ENCODE measurements around the gene CCNYL1.
"Not testable (repeated sequence)": the region's sequence is repeated elsewhere in the genome, so short reads cannot be mapped to it uniquely, and the experiment has no call there.

CCNYL1 gene

DNA sequence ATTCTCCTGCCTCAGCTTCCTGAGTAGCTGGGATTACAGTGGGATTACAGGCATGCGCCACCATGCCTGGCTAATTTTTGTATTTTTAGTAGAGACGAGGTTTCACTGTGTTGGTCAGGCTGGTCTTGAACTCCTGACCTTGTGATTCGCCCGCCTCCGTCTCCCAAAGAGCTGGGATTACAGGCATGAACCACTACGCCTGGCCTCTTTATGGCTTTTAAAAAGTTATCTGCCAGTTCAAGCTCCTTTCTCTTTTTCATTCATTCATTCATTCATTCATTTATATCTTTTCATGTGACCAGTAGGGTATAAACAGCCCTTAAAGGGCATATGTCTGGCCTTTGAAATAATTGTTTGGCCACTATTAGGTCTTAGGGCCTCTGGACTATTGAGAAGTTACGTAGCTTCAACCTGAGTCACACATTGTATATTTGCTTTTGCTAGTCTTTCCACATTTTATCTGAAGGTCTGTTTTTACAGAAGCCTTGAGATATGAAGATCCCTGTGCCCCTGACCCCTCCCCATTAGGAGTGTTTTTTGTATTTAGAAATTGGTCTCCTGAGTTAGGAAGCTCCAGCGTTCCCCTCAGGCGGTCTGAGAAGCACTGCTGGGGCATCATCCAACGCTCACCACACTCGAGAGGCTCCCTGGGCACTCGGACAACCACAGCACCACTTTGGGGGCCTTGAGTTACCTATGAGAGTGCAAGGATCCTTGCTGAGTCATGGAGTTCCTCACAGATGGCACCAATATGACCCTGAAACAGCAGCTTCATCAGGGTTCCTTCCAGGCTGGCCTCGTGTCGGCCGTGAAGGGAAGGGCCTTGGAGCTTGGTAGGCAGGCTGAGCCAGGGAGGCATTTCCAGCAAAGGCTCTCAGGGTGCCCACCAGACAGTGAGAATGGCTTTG is 36.5 kb downstream of the CCNYL1 start:
- TF ChIP-seq PAX5 (IDR thresholded peaks at IDR 0.05; ENCODE audit: insufficient read depth, low read length, severe bottlenecking): no peak
- TF ChIP-seq POU2F2 (IDR thresholded peaks at IDR 0.05; ENCODE audit: low read depth, low read length): no peak
- no peak for TF ChIP-seq POLR2A (IDR thresholded peaks at IDR 0.05; ENCODE audit: low read depth, low read length)
- no peak for TF ChIP-seq TAF1 (IDR thresholded peaks at IDR 0.05; ENCODE audit: low read depth, low read length)
- TF ChIP-seq SPI1 (IDR thresholded peaks at IDR 0.05; ENCODE audit: low read depth, low read length): no peak
- TF ChIP-seq POLR2AphosphoS5 (IDR thresholded peaks at IDR 0.05; ENCODE audit: low read depth, low read length): no peak
- no peak for DNase-seq (ENCODE audit: insufficient read length, low spot score)
- FAIRE-seq: no peak

DNA sequence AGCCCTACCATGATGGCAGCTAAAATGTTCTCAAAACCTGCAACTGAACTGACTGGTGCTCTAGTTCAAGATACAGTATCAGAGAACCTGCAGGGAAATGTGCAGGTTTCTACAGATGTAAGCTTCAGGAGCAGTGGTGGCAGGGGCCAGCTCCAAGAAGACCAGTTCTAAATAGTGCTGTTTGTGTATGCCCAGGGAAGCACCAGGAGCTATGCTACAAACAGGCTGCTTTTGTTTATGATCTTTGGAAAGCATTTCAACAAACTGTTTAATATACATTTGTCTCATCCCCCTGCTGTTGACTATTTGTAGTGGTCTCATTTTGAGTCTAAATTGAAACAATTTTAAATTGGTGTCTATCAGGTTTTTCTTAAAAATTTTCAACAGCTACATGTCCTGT is 37.6 kb downstream of the CCNYL1 start:
- TF ChIP-seq POLR2AphosphoS5 (IDR thresholded peaks at IDR 0.05; ENCODE audit: low read depth, low read length) (no peak), PAX5 (IDR thresholded peaks at IDR 0.05; ENCODE audit: insufficient read depth, low read length, severe bottlenecking) (no peak), POU2F2 (IDR thresholded peaks at IDR 0.05; ENCODE audit: low read depth, low read length) (no peak), SPI1 (IDR thresholded peaks at IDR 0.05; ENCODE audit: low read depth, low read length) (no peak), POLR2A (IDR thresholded peaks at IDR 0.05; ENCODE audit: low read depth, low read length) (no peak), TAF1 (IDR thresholded peaks at IDR 0.05; ENCODE audit: low read depth, low read length) (no peak)
- no peak for DNase-seq (ENCODE audit: insufficient read length, low spot score)
- FAIRE-seq: no peak

DNA sequence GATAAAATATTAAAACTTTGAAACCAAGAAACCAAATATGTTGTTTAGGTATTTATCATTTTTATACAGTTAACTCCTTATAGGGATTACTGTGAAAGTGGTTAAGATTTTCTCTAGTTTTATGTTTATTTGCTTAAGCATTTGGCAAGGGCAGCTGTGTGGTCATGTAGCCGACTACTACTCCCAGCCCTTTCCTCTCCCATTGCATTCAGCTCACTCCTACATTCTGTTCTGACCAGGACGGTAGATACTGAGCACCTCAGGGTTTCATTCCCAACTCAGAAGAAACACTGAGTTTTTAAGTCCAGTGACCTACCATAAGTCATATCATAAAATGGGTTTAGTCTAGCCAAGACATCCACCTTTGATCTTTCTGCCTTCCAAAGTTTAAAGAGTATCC is 38.4 kb downstream of the CCNYL1 start:
- TF ChIP-seq POU2F2 (IDR thresholded peaks at IDR 0.05; ENCODE audit: low read depth, low read length): no peak
- no peak for TF ChIP-seq PAX5 (IDR thresholded peaks at IDR 0.05; ENCODE audit: insufficient read depth, low read length, severe bottlenecking)
- no peak for TF ChIP-seq TAF1 (IDR thresholded peaks at IDR 0.05; ENCODE audit: low read depth, low read length)
- TF ChIP-seq POLR2A (IDR thresholded peaks at IDR 0.05; ENCODE audit: low read depth, low read length): no peak
- no peak for TF ChIP-seq SPI1 (IDR thresholded peaks at IDR 0.05; ENCODE audit: low read depth, low read length)
- no peak for TF ChIP-seq POLR2AphosphoS5 (IDR thresholded peaks at IDR 0.05; ENCODE audit: low read depth, low read length)
- FAIRE-seq (no peak), DNase-seq (ENCODE audit: insufficient read length, low spot score) (no peak)

DNA sequence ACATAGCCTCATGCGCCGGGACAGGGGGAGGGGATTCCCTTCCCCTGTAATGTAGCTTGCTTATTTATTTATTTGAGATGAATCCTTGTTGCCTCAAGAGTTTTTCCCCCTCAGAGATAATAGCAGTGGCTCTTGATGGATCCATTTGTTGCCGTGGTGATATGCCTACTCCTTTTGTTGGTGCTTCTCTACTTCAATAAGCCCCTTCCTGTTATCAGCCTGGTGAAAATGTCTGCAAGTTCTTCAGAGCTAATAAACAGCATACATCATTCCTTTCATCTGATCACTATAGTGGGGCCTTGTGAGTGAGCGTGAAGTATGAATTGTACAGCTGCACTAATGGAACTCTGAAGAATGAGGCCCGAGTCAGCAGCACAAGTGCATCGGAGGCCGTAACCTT is 38.9 kb downstream of the CCNYL1 start:
- no peak for TF ChIP-seq POLR2A (IDR thresholded peaks at IDR 0.05; ENCODE audit: low read depth, low read length)
- no peak for TF ChIP-seq POLR2AphosphoS5 (IDR thresholded peaks at IDR 0.05; ENCODE audit: low read depth, low read length)
- TF ChIP-seq POU2F2 (IDR thresholded peaks at IDR 0.05; ENCODE audit: low read depth, low read length): no peak
- TF ChIP-seq TAF1 (IDR thresholded peaks at IDR 0.05; ENCODE audit: low read depth, low read length): no peak
- no peak for TF ChIP-seq SPI1 (IDR thresholded peaks at IDR 0.05; ENCODE audit: low read depth, low read length)
- no peak for TF ChIP-seq PAX5 (IDR thresholded peaks at IDR 0.05; ENCODE audit: insufficient read depth, low read length, severe bottlenecking)
- FAIRE-seq (no peak), DNase-seq (ENCODE audit: insufficient read length, low spot score) (no peak)

DNA sequence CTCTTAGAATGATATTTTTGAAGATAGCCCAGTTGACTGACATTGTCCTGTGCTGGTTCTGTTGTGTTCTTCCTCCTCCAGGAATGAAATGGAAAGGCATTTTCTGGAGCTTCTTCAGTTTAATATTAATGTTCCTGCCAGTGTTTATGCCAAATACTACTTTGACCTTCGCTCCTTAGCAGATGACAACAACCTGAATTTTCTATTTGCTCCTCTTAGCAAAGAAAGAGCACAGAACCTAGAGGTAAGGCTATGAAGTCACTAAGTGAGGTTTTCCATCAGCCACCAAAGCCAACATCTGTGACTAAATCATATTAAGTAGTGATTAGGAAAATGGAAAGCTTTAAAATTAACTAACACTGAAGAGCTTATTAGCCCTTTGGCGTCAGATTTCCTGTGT is 39.4 kb downstream of the CCNYL1 start:
- no peak for DNase-seq (ENCODE audit: insufficient read length, low spot score)
- TF ChIP-seq TAF1 (IDR thresholded peaks at IDR 0.05; ENCODE audit: low read depth, low read length): no peak
- no peak for TF ChIP-seq SPI1 (IDR thresholded peaks at IDR 0.05; ENCODE audit: low read depth, low read length)
- TF ChIP-seq POU2F2 (IDR thresholded peaks at IDR 0.05; ENCODE audit: low read depth, low read length): no peak
- no peak for TF ChIP-seq POLR2A (IDR thresholded peaks at IDR 0.05; ENCODE audit: low read depth, low read length)
- TF ChIP-seq POLR2AphosphoS5 (IDR thresholded peaks at IDR 0.05; ENCODE audit: low read depth, low read length): no peak
- no peak for TF ChIP-seq PAX5 (IDR thresholded peaks at IDR 0.05; ENCODE audit: insufficient read depth, low read length, severe bottlenecking)
- no peak for FAIRE-seq

DNA sequence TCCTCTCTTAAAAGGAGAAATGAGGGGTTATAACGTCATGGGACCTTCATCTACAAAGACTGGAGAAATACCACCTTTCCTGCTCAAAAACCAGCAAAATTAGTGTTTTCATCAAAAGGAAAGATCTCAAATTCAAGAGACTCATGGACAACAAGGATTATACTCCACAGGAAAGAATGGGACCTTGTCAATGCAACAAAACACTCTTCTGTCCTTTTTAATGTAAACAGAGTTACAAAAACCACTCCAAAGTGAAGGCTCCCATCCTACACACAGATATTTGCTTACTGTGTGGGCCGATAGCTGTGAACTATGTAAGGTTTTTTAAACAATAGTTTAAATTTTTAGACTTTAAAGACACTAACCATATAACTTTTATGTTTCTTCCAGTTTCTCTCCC is 42.2 kb downstream of the CCNYL1 start:
- not testable (repeated sequence) for DNase-seq (ENCODE audit: insufficient read length, low spot score); FAIRE-seq

DNA sequence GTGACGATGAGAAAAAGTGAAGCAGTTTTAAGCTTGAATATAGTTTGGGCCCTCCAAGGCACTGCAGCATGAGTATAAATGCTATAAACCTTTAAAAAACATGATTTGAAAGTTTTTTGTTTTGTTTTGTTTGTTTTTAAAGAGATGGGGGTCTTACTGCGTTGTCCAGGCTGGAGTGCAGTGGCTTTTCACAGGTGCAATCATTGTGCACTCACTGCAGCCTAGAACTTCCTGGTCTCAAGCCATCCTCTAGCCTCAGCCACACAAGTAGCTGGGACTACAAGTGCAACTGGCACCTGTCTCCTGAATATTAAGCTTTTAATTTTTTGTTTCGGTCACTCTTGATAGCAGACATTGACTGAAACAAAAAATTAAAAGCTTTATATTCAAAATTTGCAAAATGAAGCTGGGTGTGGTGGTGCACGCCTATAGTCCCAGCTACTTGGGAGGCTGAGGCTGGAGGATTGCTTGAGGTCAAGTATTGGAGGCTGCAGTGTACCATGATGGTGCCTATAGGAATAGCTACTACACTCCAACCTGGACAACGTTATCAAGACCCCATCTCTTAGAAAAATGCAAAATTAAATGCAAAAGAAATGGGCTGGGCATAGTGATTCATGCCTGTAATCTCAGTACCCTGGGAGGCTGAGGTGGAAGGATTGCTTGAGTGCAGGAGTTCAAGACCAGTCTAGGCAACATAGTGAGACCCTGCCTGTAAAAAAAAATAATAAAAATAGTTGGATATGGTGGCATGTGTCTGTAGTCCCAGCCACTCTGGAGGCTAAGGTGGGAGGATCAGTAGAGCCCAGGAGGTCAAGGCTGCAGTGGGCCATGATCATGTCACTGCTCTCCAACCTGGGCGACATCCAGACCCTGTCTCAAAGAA is 43.3 kb downstream of the CCNYL1 start:
- peak; percentile 31 for FAIRE-seq
- no peak for DNase-seq (ENCODE audit: insufficient read length, low spot score)
- TF ChIP-seq SPI1 (IDR thresholded peaks at IDR 0.05; ENCODE audit: low read depth, low read length) (no peak), TAF1 (IDR thresholded peaks at IDR 0.05; ENCODE audit: low read depth, low read length) (no peak), PAX5 (IDR thresholded peaks at IDR 0.05; ENCODE audit: insufficient read depth, low read length, severe bottlenecking) (no peak), POLR2AphosphoS5 (IDR thresholded peaks at IDR 0.05; ENCODE audit: low read depth, low read length) (no peak), POU2F2 (IDR thresholded peaks at IDR 0.05; ENCODE audit: low read depth, low read length) (no peak), POLR2A (IDR thresholded peaks at IDR 0.05; ENCODE audit: low read depth, low read length) (no peak)

DNA sequence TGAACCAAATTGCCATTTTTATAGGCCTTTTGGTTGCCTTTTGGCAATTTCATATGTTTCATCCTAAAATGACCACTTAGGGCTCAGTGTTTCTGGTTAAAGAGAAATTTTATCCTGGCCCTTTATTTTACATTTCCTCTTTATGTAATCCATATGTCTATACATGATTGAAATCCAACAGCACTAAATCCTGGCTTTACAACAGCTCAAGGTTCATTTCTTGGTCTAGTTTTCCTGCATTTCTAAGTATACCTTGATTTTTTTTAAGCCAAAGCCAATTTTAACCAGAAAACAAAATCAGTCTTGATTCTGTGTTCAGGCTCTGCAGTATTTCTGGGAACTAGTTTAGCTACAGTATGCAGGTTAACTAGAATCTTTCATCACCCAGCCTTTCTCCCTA is 46.6 kb downstream of the CCNYL1 start:
- DNase-seq (ENCODE audit: insufficient read length, low spot score) (no peak), FAIRE-seq (no peak)
- TF ChIP-seq POLR2A (IDR thresholded peaks at IDR 0.05; ENCODE audit: low read depth, low read length) (no peak), SPI1 (IDR thresholded peaks at IDR 0.05; ENCODE audit: low read depth, low read length) (no peak), TAF1 (IDR thresholded peaks at IDR 0.05; ENCODE audit: low read depth, low read length) (no peak), POLR2AphosphoS5 (IDR thresholded peaks at IDR 0.05; ENCODE audit: low read depth, low read length) (no peak), POU2F2 (IDR thresholded peaks at IDR 0.05; ENCODE audit: low read depth, low read length) (no peak), PAX5 (IDR thresholded peaks at IDR 0.05; ENCODE audit: insufficient read depth, low read length, severe bottlenecking) (no peak)

DNA sequence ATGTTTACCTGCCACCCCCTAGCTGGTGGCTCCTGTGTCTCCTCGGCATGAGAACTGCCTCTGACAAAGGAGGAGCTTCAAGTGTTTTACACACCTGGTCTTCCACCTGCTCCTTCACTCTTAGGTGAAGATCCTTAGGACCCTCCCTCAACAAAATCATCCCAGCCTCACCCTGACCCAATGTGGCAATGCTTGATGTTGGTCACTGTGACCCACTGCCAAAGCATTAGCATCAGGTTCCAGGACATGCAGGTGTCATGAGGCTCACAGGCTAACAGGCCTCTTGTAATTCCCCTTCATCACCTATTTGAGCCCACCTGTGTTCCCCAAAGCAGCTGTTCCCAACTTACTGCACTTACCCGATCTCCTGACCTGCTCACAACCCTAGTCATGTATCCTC is 48.5 kb downstream of the CCNYL1 start:
- TF ChIP-seq PAX5 (IDR thresholded peaks at IDR 0.05; ENCODE audit: insufficient read depth, low read length, severe bottlenecking): no peak
- no peak for TF ChIP-seq POU2F2 (IDR thresholded peaks at IDR 0.05; ENCODE audit: low read depth, low read length)
- TF ChIP-seq POLR2A (IDR thresholded peaks at IDR 0.05; ENCODE audit: low read depth, low read length): no peak
- no peak for TF ChIP-seq TAF1 (IDR thresholded peaks at IDR 0.05; ENCODE audit: low read depth, low read length)
- no peak for TF ChIP-seq SPI1 (IDR thresholded peaks at IDR 0.05; ENCODE audit: low read depth, low read length)
- TF ChIP-seq POLR2AphosphoS5 (IDR thresholded peaks at IDR 0.05; ENCODE audit: low read depth, low read length): no peak
- FAIRE-seq (no peak), DNase-seq (ENCODE audit: insufficient read length, low spot score) (no peak)

Data from GM12891 (cell line).